GM12878 (cell line): ENCODE data around the gene DRAXIN. TPM values are rescaled to one million over a fixed set of nuclear protein-coding genes. Genes with fewer than 3 reads are reported as not detected.

Source experiments
- ATAC-seq: fragments of 200-7000 bp; cut with Tn5 transposase; 3 replicates; pipeline ENCODE4 v1.9.1; 2020; ENCODE audit warnings: mild to moderate bottlenecking, moderate library complexity
- BruUV-seq: library from RNA; stranded (reverse); fragments of 400-500 nt; replicated peaks from 2 replicates; lab custom pipeline; 2021; lab: Mats Ljungman, UMichigan
- CTCF ChIA-PET: fragments of 300-600 bp; sonication (Branson Sonifier 250); formaldehyde crosslinking; extraction: SDS; loops from one replicate; lab custom pipeline; 2021; ENCODE audit warnings: inconsistent platforms; lab: Yijun Ruan, JAX
- POLR2A ChIA-PET: fragments of 350-600 bp; formaldehyde crosslinking; extraction: SDS; loops from one replicate; lab custom pipeline; 2021; ENCODE audit warnings: inconsistent platforms; lab: Charles Lee
- RAD21 ChIA-PET: fragments of 300-600 bp; sonication (Branson Sonifier 250); formaldehyde crosslinking; loops from one replicate; lab custom pipeline; 2023; ENCODE audit warnings: antibody characterized with exemption; ENCODE audit not compliant: unreplicated experiment; lab: Charles Lee
- SMC1A ChIA-PET: fragments of 300-600 bp; sonication (Branson Sonifier 250); formaldehyde crosslinking; loops from one replicate; lab custom pipeline; 2023; ENCODE audit not compliant: unreplicated experiment, uncharacterized antibody; lab: Charles Lee
- DNase-seq: peaks from one replicate; pipeline ENCODE4 v3.0.0-alpha.2; 2011; ENCODE audit warnings: low read depth, low spot score
- FAIRE-seq: peaks from 3 replicates; lab custom pipeline; 2011; peaks lifted over from hg19 to GRCh38; lab: Jason Lieb, UNC
- H2AFZ ChIP-seq: 2 replicates; pipeline ENCODE4 v1.6.0; 2011; ENCODE audit warnings: low read depth, low read length, control low read depth; ENCODE audit not compliant: control insufficient read depth
- H3K27ac ChIP-seq: 2 replicates; pipeline ENCODE4 v1.5.1; 2011; ENCODE audit warnings: control low read depth; ENCODE audit not compliant: control insufficient read depth, insufficient read depth
- H3K27me3 ChIP-seq, 2 experiments: replicated peaks in 1 of 2; 2 replicates each; pipeline versions ENCODE4 v1.6.0 to v1.6.1; 2011; ENCODE audit warnings: low read length in 1 of 2; ENCODE audit not compliant: control insufficient read depth in 2 of 2, insufficient read depth in 2 of 2
- H3K36me3 ChIP-seq, 2 experiments: 2 replicates each; pipeline ENCODE4 v1.5.1; 2011; ENCODE audit warnings: low read length in 1 of 2; ENCODE audit not compliant: control insufficient read depth in 2 of 2, insufficient read depth in 2 of 2
- H3K4me1 ChIP-seq: 2 replicates; pipeline ENCODE4 v1.6.1; 2011; ENCODE audit warnings: mild to moderate bottlenecking, low read length, moderate library complexity, mixed read lengths; ENCODE audit not compliant: control insufficient read depth, insufficient read depth
- H3K4me2 ChIP-seq: 2 replicates; pipeline ENCODE4 v1.6.0; 2011; ENCODE audit warnings: control low read depth; ENCODE audit not compliant: control insufficient read depth, insufficient read depth
- H3K4me3 ChIP-seq: fragments of 200-600 bp; sonication (generic); 2 replicates; pipeline ENCODE4 v1.5.1; 2016
- H3K79me2 ChIP-seq: 2 replicates; pipeline ENCODE4 v1.6.0; 2011; ENCODE audit warnings: low read length; ENCODE audit not compliant: control insufficient read depth, insufficient read depth
- H3K9ac ChIP-seq: 2 replicates; pipeline ENCODE4 v1.8.0; 2011; ENCODE audit warnings: low read length, control low read depth, mixed read lengths; ENCODE audit not compliant: control insufficient read depth, insufficient read depth
- H3K9me3 ChIP-seq: replicated peaks from 3 replicates; pipeline ENCODE4 v1.5.1; 2011; ENCODE audit warnings: mild to moderate bottlenecking, low read length; ENCODE audit not compliant: control insufficient read depth, insufficient read depth
- H4K20me1 ChIP-seq: 2 replicates; pipeline ENCODE4 v1.6.0; 2011; ENCODE audit not compliant: control insufficient read depth, insufficient read depth
- E2F4 ChIP-seq: IDR thresholded peaks from 2 replicates; pipeline ENCODE4 v1.6.1; 2012; ENCODE audit warnings: low read depth, low read length, improper control_type of control experiment
- FOXM1 ChIP-seq: IDR thresholded peaks from 2 replicates; pipeline ENCODE4 v1.6.1; 2012; ENCODE audit warnings: low read depth, mild to moderate bottlenecking, inconsistent platforms, low read length, moderate library complexity
- KDM1A ChIP-seq: fragments of 200-600 bp; sonication (generic); IDR thresholded peaks from 2 replicates; pipeline ENCODE4 v1.6.1; 2016; ENCODE audit warnings: borderline replicate concordance
- NFIC ChIP-seq: IDR thresholded peaks from 2 replicates; pipeline ENCODE4 v1.6.1; 2012; ENCODE audit warnings: low read depth, mild to moderate bottlenecking, inconsistent platforms, low read length, moderate library complexity
- PAX5 ChIP-seq: IDR thresholded peaks from 2 replicates; pipeline ENCODE4 v1.6.1; 2011; ENCODE audit warnings: low read depth, low read length, borderline replicate concordance
- PRDM15 ChIP-seq: fragments of 450-650 bp; formaldehyde crosslinking; IDR thresholded peaks from 2 replicates; pipeline ENCODE4 v1.4.0; 2020; ENCODE audit warnings: mild to moderate bottlenecking, moderate library complexity
- TCF3 ChIP-seq: IDR thresholded peaks from 2 replicates; pipeline ENCODE4 v1.6.1; 2012; ENCODE audit warnings: low read depth, mild to moderate bottlenecking, low read length, borderline replicate concordance; ENCODE audit not compliant: insufficient read depth
- ZZZ3 ChIP-seq: IDR thresholded peaks from 2 replicates; pipeline ENCODE4 v1.6.1; 2011; ENCODE audit warnings: low read depth; ENCODE audit not compliant: control insufficient read depth, insufficient read length
- WGBS: methylation state at CpG from one replicate; pipeline ENCODE4 v1.1.6; 2016; ENCODE audit warnings: low lambda C conversion rate; ENCODE audit not compliant: insufficient replicate concordance, insufficient coverage; ENCODE audit errors: missing lambda C conversion rate; 5-methylcytosine and 5-hydroxymethylcytosine counted together
- in situ Hi-C: fragments of 300-500 bp; cut with MboI; formaldehyde crosslinking; loops from 9 replicates; pipeline ENCODE4 v1.14.3; 2018; ENCODE audit warnings: mixed read lengths
- intact Hi-C: fragments of 100-400 bp; cut with micrococcal nuclease; formaldehyde crosslinking; loops from one replicate; pipeline ENCODE4 v1.14.2; 2022; ENCODE audit not compliant: unreplicated experiment
- polyA plus RNA-seq, 11 experiments: library from polyadenylated mRNA; depleted of rRNA in 4 of 11; unstranded in 6 of 11; stranded (reverse) in 5 of 11; fragments of >200 nt; fragmentation: Nextera tagmentation in 4 of 11; fragmentation: Illumina TruSeq in 1 of 11; extraction: Ambion mirVana in 4 of 11; extraction: Trizol in 1 of 11; gene quantifications; 1 replicate in 1 of 11; 2 replicates in 10 of 11; pipeline versions ENCODE4 v1.2.1 to v1.2.3, GENCODE V29; 2011 to 2016; ENCODE audit warnings: inconsistent platforms in 2 of 11, missing spikeins in 2 of 11, low read depth in 1 of 11
- total RNA-seq, 4 experiments: library from RNA; depleted of rRNA in 3 of 4; stranded (reverse); fragments of >200 nt in 3 of 4; fragmentation: Illumina TruSeq in 1 of 4; extraction: Trizol in 1 of 4; gene quantifications; 2 replicates each; pipeline versions ENCODE4 v1.2.1 to v1.2.3, GENCODE V29; 2013 to 2021
- TF ChIP-seq, protein P1 (sequence below): fragments of 150-350 bp; IDR thresholded peaks from 2 replicates; pipeline ENCODE4 v1.6.1; 2016; ENCODE audit warnings: low read depth, low read length

Gene DRAXIN
- total and polyA plus RNA-seq, 10 of the 15 experiments (the other 5 are each of a cell fraction or from before 2014, with no cell fraction given): 0.01 to 0.05 (median 0.03) TPM; not detected in 3

- TF ChIP-seq, protein P1, sequence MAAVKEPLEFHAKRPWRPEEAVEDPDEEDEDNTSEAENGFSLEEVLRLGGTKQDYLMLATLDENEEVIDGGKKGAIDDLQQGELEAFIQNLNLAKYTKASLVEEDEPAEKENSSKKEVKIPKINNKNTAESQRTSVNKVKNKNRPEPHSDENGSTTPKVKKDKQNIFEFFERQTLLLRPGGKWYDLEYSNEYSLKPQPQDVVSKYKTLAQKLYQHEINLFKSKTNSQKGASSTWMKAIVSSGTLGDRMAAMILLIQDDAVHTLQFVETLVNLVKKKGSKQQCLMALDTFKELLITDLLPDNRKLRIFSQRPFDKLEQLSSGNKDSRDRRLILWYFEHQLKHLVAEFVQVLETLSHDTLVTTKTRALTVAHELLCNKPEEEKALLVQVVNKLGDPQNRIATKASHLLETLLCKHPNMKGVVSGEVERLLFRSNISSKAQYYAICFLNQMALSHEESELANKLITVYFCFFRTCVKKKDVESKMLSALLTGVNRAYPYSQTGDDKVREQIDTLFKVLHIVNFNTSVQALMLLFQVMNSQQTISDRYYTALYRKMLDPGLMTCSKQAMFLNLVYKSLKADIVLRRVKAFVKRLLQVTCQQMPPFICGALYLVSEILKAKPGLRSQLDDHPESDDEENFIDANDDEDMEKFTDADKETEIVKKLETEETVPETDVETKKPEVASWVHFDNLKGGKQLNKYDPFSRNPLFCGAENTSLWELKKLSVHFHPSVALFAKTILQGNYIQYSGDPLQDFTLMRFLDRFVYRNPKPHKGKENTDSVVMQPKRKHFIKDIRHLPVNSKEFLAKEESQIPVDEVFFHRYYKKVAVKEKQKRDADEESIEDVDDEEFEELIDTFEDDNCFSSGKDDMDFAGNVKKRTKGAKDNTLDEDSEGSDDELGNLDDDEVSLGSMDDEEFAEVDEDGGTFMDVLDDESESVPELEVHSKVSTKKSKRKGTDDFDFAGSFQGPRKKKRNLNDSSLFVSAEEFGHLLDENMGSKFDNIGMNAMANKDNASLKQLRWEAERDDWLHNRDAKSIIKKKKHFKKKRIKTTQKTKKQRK: no peak
- TF ChIP-seq PRDM15 (CRISPR knock-in tag) (no peak), FOXM1 (no peak), TCF3 (no peak)
These were observed 78.5 kb downstream of the DRAXIN start (continued) for GRCh38 chr1:11770011-11770410.

DNA sequence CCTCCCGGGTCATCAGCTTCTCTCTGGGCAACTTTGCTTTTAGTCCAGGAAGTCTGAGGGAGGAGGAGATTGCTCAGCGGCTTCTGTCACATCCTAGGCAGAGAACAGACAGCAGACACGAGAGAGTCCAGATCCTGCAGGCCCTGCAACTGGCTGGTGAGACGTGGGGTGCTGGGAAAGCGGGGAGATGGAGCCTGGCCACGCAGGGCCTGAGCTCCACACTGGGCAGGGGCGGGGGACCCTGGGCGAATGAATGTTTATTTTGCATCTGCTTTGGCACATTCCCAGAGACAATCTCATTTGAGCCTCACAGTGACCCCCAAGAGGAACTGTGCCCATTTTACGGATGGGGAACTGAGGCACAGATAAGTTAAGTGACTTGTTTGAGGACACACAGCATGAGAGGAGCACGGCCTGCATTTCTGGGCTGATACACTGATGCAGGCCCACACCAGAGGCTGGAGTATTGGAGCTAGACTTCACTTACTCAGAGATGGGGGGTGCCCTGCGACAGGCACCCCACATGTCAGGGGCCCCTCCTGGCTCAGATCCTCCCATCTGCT, 80.1 kb downstream of the DRAXIN start:
- Histone ChIP-seq H3K4me3 (no peak overlapping the region), H3K9me3 (no peaks in the 10 kb centered on the region), H3K4me1 (0 out of 2 replicates have a peak, but pooled peaks cover 4% of the 10 kb centered on the region), H3K79me2 (no peaks in the 10 kb centered on the region), H4K20me1 (no peaks in the 10 kb centered on the region), H3K9ac (no peak overlapping the region), H3K36me3 (no peaks in the 10 kb centered on the region), H3K27me3 (no peaks in the 10 kb centered on the region), H3K27ac (no peak overlapping the region), H2AFZ (no peak overlapping the region; the same call in 1 of the 2 replicates), H3K4me2 (no peak overlapping the region)
- RAD21 ChIA-PET: no interaction called here
- POLR2A ChIA-PET: no interaction called here
- DNase-seq (no peak), FAIRE-seq (no peak), ATAC-seq (no peak)
- in situ Hi-C loops: no loop called here
- SMC1A ChIA-PET: no interaction called here
- WGBS: 41% methylated on average over 11 of the region's 11 CpGs
- intact Hi-C loops: no loop called here
- BruUV-seq: no TSS peak
- CTCF ChIA-PET: no interaction called here
- no peak for TF ChIP-seq PRDM15 (CRISPR knock-in tag)
- no peak for TF ChIP-seq E2F4
- no peak for TF ChIP-seq ZZZ3
- no peak for TF ChIP-seq NFIC
- TF ChIP-seq KDM1A: no peak
- TF ChIP-seq PAX5: no peak
